Fibroblast of the aortic adventitia (primary cell): Measurements from ENCODE around the gene HMX2. TPM values are rescaled to one million over a fixed set of nuclear protein-coding genes. Genes with fewer than 3 reads are reported as not detected.

Source experiments
- DNase-seq: peaks from one replicate; pipeline ENCODE4 v3.0.0-alpha.2; 2010; ENCODE audit warnings: low read depth
- H3K4me3 ChIP-seq: 2 replicates; pipeline ENCODE4 v1.5.1; 2011; ENCODE audit warnings: low read depth, mild to moderate bottlenecking, control low read depth, low read length, moderate library complexity
- CTCF ChIP-seq: IDR thresholded peaks from 2 replicates; pipeline ENCODE4 v1.5.1; 2011; ENCODE audit warnings: mild to moderate bottlenecking, low read length, control low read depth, inconsistent platforms; ENCODE audit not compliant: insufficient read depth
- total RNA-seq: library from RNA; depleted of rRNA; stranded (reverse); fragments of >200 nt; gene quantifications from 2 replicates; pipeline ENCODE4 v1.2.3, GENCODE V29; 2012; ENCODE audit warnings: low replicate concordance

Gene HMX2
- total RNA-seq, 1 donor = not detected

GRCh38 chr10:123154092-123154710 is 6.3 kb downstream of the HMX2 start, which contains the start of gene BUB3:
TSS of gene BUB3 (plus strand) at chr10:123154402. CDS start at chr10:123154918, 516 bp downstream.
- TF ChIP-seq CTCF = peak; percentile 46
- DNase-seq = peak; percentile 100
- H3K4me3 ChIP-seq = peak within 1 kb of the TSS; percentile 95

- peak; percentile 42 for DNase-seq
- TF ChIP-seq CTCF = no peak
Measured at GRCh38 chr10:123154711-123155505, 7.0 kb downstream of the HMX2 start.

GRCh38 chr10:123156078-123156477 is 8.1 kb downstream of the HMX2 start:
- no peak for TF ChIP-seq CTCF
- H3K4me3 ChIP-seq = peak overlapping the region; percentile 95
- peak; percentile 67 for DNase-seq

More at GRCh38 chr10:123154711-123155505, 7.0 kb downstream of the HMX2 start:
- H3K4me3 ChIP-seq = peak overlapping the region; percentile 95

- no peak for TF ChIP-seq CTCF
- peak; percentile 47 for DNase-seq
- no peak overlapping the region for H3K4me3 ChIP-seq
Measured at GRCh38 chr10:123157210-123157609, 9.3 kb downstream of the HMX2 start.

- no peak for TF ChIP-seq CTCF
- H3K4me3 ChIP-seq = no peak overlapping the region
- DNase-seq = no peak
Measured at GRCh38 chr10:123158682-123159081, 10.7 kb downstream of the HMX2 start.

GRCh38 chr10:123160311-123160980 is 12.5 kb downstream of the HMX2 start:
- no peak for DNase-seq
- no peak overlapping the region for H3K4me3 ChIP-seq
- TF ChIP-seq CTCF = no peak
